ENCODE data around the gene RDH8. TPM values are rescaled to one million over a fixed set of nuclear protein-coding genes. Genes with fewer than 3 reads are reported as not detected.

Gene RDH8
- total RNA-seq, 1 experiment from 2014 or later = not detected

- no peak for ATAC-seq
- Histone ChIP-seq H3K4me1 (ENCODE audit: control insufficient read depth, insufficient read depth, low read length) (no peaks in the 10 kb centered on the region), H3K27me3 (ENCODE audit: control insufficient read depth, insufficient read depth, low read length) (no peaks in the 10 kb centered on the region), H3K36me3 (ENCODE audit: control insufficient read depth, insufficient read depth, low read length) (no peaks in the 10 kb centered on the region), H3K27ac (ENCODE audit: low read length) (no peak overlapping the region), H3K4me3 (ENCODE audit: low read depth in 2 of 2, low read length in 2 of 2) (no peak overlapping the region), H3K9me3 (ENCODE audit: control insufficient read depth, insufficient read depth, low read depth, low read length) (no peaks in the 10 kb centered on the region)
- ChIA-PET CTCF (no interaction called here), POLR2A (interaction anchor here (0.7 kb wide), 1 partner anchor 1409 kb away, joined by 15 read pairs; no protein-coding TSS in a partner anchor)
- intact Hi-C loops (cut with micrococcal nuclease; ENCODE audit: unreplicated experiment) = no loop called here
- no peak for TF ChIP-seq TCF7L2 (IDR thresholded peaks at IDR 0.05; ENCODE audit: low read depth, low read length)
- no peak for TF ChIP-seq REST (IDR thresholded peaks at IDR 0.05; ENCODE audit: insufficient read depth in 1 of 2, low read depth in 2 of 2, low read length in 1 of 2)
- no peak for TF ChIP-seq SIN3A (IDR thresholded peaks at IDR 0.05; ENCODE audit: borderline replicate concordance, insufficient read depth, low read depth, low read length)
- TF ChIP-seq POLR2AphosphoS5 (IDR thresholded peaks at IDR 0.05; ENCODE audit: low read depth, low read length) = no peak
- no peak for TF ChIP-seq CTCF (IDR thresholded peaks at IDR 0.05)
- DNase-seq (ENCODE audit: low read depth, low spot score) = no peak
- BruUV-seq (replicated peaks) = no TSS peak
- in situ Hi-C loops (cut with HindIII; ENCODE audit: low pct_unique_long_range_greater_than_20kb, low sequenced_read_pairs) = no loop called here
Measured at GRCh38 chr19:9989504-9989903, 23.8 kb upstream of the RDH8 start.

GRCh38 chr19:9991425-9992191 lies 21.7 kb upstream of the RDH8 start:
- Histone ChIP-seq H3K27ac (ENCODE audit: low read length) (no peak overlapping the region), H3K4me3 (ENCODE audit: low read depth in 2 of 2, low read length in 2 of 2) (no peak overlapping the region), H3K27me3 (ENCODE audit: control insufficient read depth, insufficient read depth, low read length) (no peaks in the 10 kb centered on the region), H3K36me3 (ENCODE audit: control insufficient read depth, insufficient read depth, low read length) (no peaks in the 10 kb centered on the region), H3K9me3 (ENCODE audit: control insufficient read depth, insufficient read depth, low read depth, low read length) (no peaks in the 10 kb centered on the region), H3K4me1 (ENCODE audit: control insufficient read depth, insufficient read depth, low read length) (no peaks in the 10 kb centered on the region)
- CTCF ChIA-PET = no interaction called here
- ATAC-seq = no peak
- no peak for DNase-seq (ENCODE audit: low read depth, low spot score)
- POLR2A ChIA-PET = no interaction called here
- in situ Hi-C loops (cut with HindIII; ENCODE audit: low pct_unique_long_range_greater_than_20kb, low sequenced_read_pairs) (no loop called here), intact Hi-C loops (cut with micrococcal nuclease; ENCODE audit: unreplicated experiment) (no loop called here)
- BruUV-seq (replicated peaks) = no TSS peak
- TF ChIP-seq POLR2AphosphoS5 (IDR thresholded peaks at IDR 0.05; ENCODE audit: low read depth, low read length) (no peak), SIN3A (IDR thresholded peaks at IDR 0.05; ENCODE audit: borderline replicate concordance, insufficient read depth, low read depth, low read length) (no peak), TCF7L2 (IDR thresholded peaks at IDR 0.05; ENCODE audit: low read depth, low read length) (no peak), REST (IDR thresholded peaks at IDR 0.05; ENCODE audit: insufficient read depth in 1 of 2, low read depth in 2 of 2, low read length in 1 of 2) (no peak), CTCF (IDR thresholded peaks at IDR 0.05) (no peak)
